ENCODE data around the gene BMP8B. TPM values are rescaled to one million over a fixed set of nuclear protein-coding genes. Genes with fewer than 3 reads are reported as not detected.
"Not testable (repeated sequence)": the region's sequence is repeated elsewhere in the genome, so short reads cannot be mapped to it uniquely, and the experiment has no call there.

Gene BMP8B
- total and polyA plus RNA-seq, 2 experiments from 2014 or later, result not detected

DNA sequence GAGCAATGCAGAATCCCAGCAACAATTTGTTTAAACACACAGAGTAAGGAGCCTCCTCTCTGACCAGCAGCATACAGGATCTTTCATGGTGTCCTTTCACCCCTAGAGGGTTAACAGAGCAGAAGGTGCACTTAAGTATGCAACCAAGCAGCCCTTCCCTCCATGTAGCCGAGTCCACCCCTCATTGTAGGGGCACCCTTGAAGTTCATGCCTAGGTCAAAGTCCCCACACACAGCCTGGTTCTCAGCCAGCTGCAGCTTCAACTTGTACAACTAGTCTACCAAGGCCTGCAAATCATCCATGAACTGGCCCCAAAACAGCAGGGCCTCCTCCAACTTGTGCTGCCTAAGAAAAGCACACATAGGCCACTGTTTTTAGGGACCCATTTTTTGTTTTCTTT, 7.0 kb upstream of the BMP8B start:
- Histone ChIP-seq H2AFZ (no peak overlapping the region), H3K9me3 (ENCODE audit: low read depth) (no peaks in the 10 kb centered on the region), H3K9ac (no peak overlapping the region), H3K4me1 (ENCODE audit: insufficient read depth) (peaks cover 6% of the 10 kb centered on the region), H3K27ac (no peak overlapping the region), H4K20me1 (ENCODE audit: insufficient read depth) (no peaks in the 10 kb centered on the region), H3K9me2 (ENCODE audit: insufficient read depth) (no peaks in the 10 kb centered on the region), H3F3A (ENCODE audit: insufficient read depth) (peaks cover 5% of the 10 kb centered on the region), H3K36me3 (ENCODE audit: low read depth) (no peaks in the 10 kb centered on the region), H3K4me3 (no peak overlapping the region), H3K4me2 (ENCODE audit: unreplicated experiment) (no peak overlapping the region), H3K27me3 (replicated peaks; ENCODE audit: insufficient read depth) (0 out of 2 replicates have a peak, but pooled peaks cover 11% of the 10 kb centered on the region), H3K79me2 (ENCODE audit: insufficient read depth) (no peaks in the 10 kb centered on the region)
- no peak for DNase-seq
- in situ Hi-C loops (cut with MboI), result no loop called here
- no peak for TF ChIP-seq EZH2 (IDR thresholded peaks at IDR 0.05; ENCODE audit: insufficient read depth, poor library complexity, severe bottlenecking)
- TF ChIP-seq EZH2phosphoT487 (IDR thresholded peaks at IDR 0.05; ENCODE audit: insufficient read depth, low read depth), result no peak
- 0 to 7% methylated on average over 1 of the region's 1 CpG for WGBS, 2 experiments (ENCODE audit: low coverage in 1 of 2, low lambda C conversion rate in 2 of 2, missing lambda C conversion rate in 2 of 2)

DNA sequence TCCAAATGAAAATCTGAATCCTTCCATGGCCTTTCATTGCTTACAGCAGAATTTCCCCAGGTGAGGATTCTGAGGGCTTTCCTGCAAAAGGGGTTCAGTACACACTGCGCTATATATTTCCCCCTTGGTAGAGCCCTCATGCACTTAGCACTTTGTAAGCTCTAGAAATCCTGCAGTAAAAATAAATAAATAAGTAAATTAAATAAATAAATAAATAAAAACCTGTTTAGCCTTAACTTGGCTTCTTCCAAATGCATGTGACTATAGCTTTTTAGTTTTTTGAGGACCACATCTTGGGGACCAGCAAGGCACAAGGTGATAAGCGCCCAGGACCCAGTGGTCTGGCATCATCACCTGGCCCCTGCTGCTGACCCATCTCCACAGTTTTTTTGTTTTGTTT, 3.2 kb upstream of the BMP8B start:
- no peaks in the 10 kb centered on the region for H3F3A ChIP-seq (ENCODE audit: insufficient read depth)
- no peak overlapping the region for H3K9ac ChIP-seq
- H3K9me3 ChIP-seq (ENCODE audit: low read depth), result no peaks in the 10 kb centered on the region
- 66 to 79% methylated on average over 2 of the region's 2 CpGs for WGBS, 2 experiments (ENCODE audit: low coverage in 1 of 2, low lambda C conversion rate in 2 of 2, missing lambda C conversion rate in 2 of 2)
- no peak for DNase-seq
- H3K27me3 ChIP-seq (replicated peaks; ENCODE audit: insufficient read depth), result peaks cover 34% of the 10 kb centered on the region
- no peak overlapping the region for H3K4me3 ChIP-seq
- H3K36me3 ChIP-seq (ENCODE audit: low read depth), result no peaks in the 10 kb centered on the region
- no peak overlapping the region for H2AFZ ChIP-seq
- in situ Hi-C loops (cut with MboI), result no loop called here
- no peaks in the 10 kb centered on the region for H3K9me2 ChIP-seq (ENCODE audit: insufficient read depth)
- H3K4me1 ChIP-seq (ENCODE audit: insufficient read depth), result no peaks in the 10 kb centered on the region
- H3K4me2 ChIP-seq (ENCODE audit: unreplicated experiment), result no peak overlapping the region
- no peak for TF ChIP-seq EZH2 (IDR thresholded peaks at IDR 0.05; ENCODE audit: insufficient read depth, poor library complexity, severe bottlenecking)
- no peak for TF ChIP-seq EZH2phosphoT487 (IDR thresholded peaks at IDR 0.05; ENCODE audit: insufficient read depth, low read depth)
- no peaks in the 10 kb centered on the region for H3K79me2 ChIP-seq (ENCODE audit: insufficient read depth)
- no peaks in the 10 kb centered on the region for H4K20me1 ChIP-seq (ENCODE audit: insufficient read depth)
- no peak overlapping the region for H3K27ac ChIP-seq

DNA sequence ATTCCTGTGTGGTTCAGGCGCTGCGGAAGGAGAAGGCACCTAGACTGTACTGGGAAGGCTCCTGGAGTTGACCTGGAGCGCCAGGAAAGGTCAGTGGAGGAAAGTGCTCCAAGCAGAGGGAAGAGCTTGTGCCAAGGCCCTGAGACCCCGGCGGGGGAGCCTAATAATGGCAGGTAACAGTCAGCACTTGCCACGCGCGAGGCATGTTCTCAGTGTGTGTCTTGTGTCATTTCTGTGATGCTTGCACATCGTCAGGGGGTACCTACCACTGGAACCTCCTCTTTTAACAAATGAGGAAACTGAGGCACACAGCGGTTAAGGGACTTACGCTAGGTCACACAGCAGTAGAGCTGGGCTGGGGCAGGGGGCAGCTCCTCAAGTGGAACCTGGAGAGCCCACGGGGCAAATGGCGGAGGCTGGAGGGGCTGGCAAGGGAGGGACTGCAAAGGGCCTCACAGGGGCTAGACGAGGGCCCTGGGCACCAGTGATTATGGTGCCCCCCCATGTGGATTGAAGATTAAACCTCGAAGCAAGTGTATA, 976 bp upstream of the BMP8B start:
- Histone ChIP-seq H3K9me2 (ENCODE audit: insufficient read depth) (no peaks in the 10 kb centered on the region), H4K20me1 (ENCODE audit: insufficient read depth) (no peaks in the 10 kb centered on the region), H3K4me1 (ENCODE audit: insufficient read depth) (no peaks in the 10 kb centered on the region), H3K36me3 (ENCODE audit: low read depth) (no peaks in the 10 kb centered on the region), H3K9ac (no peak overlapping the region), H3K27ac (no peak overlapping the region), H3F3A (ENCODE audit: insufficient read depth) (no peaks in the 10 kb centered on the region), H3K4me2 (ENCODE audit: unreplicated experiment) (no peak overlapping the region), H3K79me2 (ENCODE audit: insufficient read depth) (no peaks in the 10 kb centered on the region), H3K4me3 (no peak overlapping the region), H3K27me3 (replicated peaks; ENCODE audit: insufficient read depth) (peaks cover 34% of the 10 kb centered on the region), H3K9me3 (ENCODE audit: low read depth) (no peaks in the 10 kb centered on the region), H2AFZ (no peak overlapping the region)
- in situ Hi-C loops (cut with MboI), result no loop called here
- WGBS, 2 experiments (ENCODE audit: low coverage in 1 of 2, low lambda C conversion rate in 2 of 2, missing lambda C conversion rate in 2 of 2), result 31 to 36% methylated on average over 15 of the region's 15 CpGs
- TF ChIP-seq EZH2 (IDR thresholded peaks at IDR 0.05; ENCODE audit: insufficient read depth, poor library complexity, severe bottlenecking), result peak; percentile 27
- TF ChIP-seq EZH2phosphoT487 (IDR thresholded peaks at IDR 0.05; ENCODE audit: insufficient read depth, low read depth), result no peak
- DNase-seq, result no peak

DNA sequence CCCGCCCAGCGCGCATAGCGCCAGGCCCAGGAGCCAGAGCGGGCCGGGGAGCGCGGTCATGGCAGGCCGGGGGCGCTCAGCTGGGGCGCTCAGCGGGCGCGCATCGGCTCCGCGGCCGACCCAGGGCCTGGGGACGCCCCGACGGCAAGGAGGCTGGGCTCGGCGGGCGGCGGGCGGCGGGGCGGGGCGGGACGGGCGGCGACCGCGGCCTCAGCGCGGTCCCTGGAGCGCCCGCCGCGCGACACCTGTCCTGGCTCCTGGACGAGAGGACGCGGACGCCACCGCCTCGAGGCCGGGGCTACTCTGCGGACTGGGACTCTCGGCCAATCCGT, 273 bp downstream of the BMP8B start:
- no peak overlapping the region for H3K9ac ChIP-seq

DNA sequence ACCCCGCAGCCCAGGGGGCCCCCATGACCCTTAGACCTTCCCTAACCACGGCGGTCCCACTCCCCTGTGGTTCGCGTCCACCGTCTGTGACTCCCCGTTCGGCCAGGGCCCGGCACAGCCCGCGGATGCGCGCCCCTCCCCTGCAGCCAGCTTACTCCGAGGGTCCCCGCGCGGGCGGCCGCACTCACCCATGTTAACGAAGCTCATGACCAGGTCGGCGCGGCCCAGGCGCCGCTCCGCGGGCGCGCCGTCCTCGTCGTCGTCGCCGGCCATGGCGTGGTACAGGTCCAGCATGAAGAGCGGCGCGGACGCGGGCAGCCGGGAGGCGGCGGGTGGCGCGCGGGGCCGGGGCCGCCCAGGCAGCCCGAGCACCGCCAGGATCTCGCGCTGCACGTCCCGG, 701 bp downstream of the BMP8B start:
- H3K36me3 ChIP-seq (ENCODE audit: low read depth); H3K27ac ChIP-seq; H3K4me1 ChIP-seq (ENCODE audit: insufficient read depth); H3F3A ChIP-seq (ENCODE audit: insufficient read depth); DNase-seq; H3K4me2 ChIP-seq (ENCODE audit: unreplicated experiment); H3K9me2 ChIP-seq (ENCODE audit: insufficient read depth); H3K9me3 ChIP-seq (ENCODE audit: low read depth); in situ Hi-C loops (cut with MboI); H3K9ac ChIP-seq; H3K4me3 ChIP-seq; H3K79me2 ChIP-seq (ENCODE audit: insufficient read depth); H4K20me1 ChIP-seq (ENCODE audit: insufficient read depth); H2AFZ ChIP-seq: not testable (repeated sequence)
- 6 to 11% methylated on average over 26 to 27 of the region's 55 CpGs for WGBS, 2 experiments (ENCODE audit: low coverage in 1 of 2, low lambda C conversion rate in 2 of 2, missing lambda C conversion rate in 2 of 2)
- H3K27me3 ChIP-seq (replicated peaks; ENCODE audit: insufficient read depth), result peaks cover 36% of the 10 kb centered on the region

More for the DNA sequence above, 273 bp downstream of the BMP8B start:
- Histone ChIP-seq H3K9me3 (ENCODE audit: low read depth) (no peaks in the 10 kb centered on the region), H4K20me1 (ENCODE audit: insufficient read depth) (no peaks in the 10 kb centered on the region), H3K4me3 (0 out of 2 replicates have a peak overlapping the region, but pooled peaks have one; percentile 38), H3K4me2 (ENCODE audit: unreplicated experiment) (no peak overlapping the region), H2AFZ (0 out of 2 replicates have a peak overlapping the region, but pooled peaks have one; percentile 26), H3K27me3 (replicated peaks; ENCODE audit: insufficient read depth) (peaks cover 34% of the 10 kb centered on the region), H3K9me2 (ENCODE audit: insufficient read depth) (no peaks in the 10 kb centered on the region), H3K27ac (no peak overlapping the region), H3K36me3 (ENCODE audit: low read depth) (no peaks in the 10 kb centered on the region), H3K79me2 (ENCODE audit: insufficient read depth) (no peaks in the 10 kb centered on the region), H3K4me1 (ENCODE audit: insufficient read depth) (no peaks in the 10 kb centered on the region), H3F3A (ENCODE audit: insufficient read depth) (no peaks in the 10 kb centered on the region)
- 2 to 8% methylated on average over 5 to 29 of the region's 51 CpGs for WGBS, 2 experiments (ENCODE audit: low coverage in 1 of 2, low lambda C conversion rate in 2 of 2, missing lambda C conversion rate in 2 of 2)
- TF ChIP-seq EZH2phosphoT487 (IDR thresholded peaks at IDR 0.05; ENCODE audit: insufficient read depth, low read depth) (no peak), EZH2 (IDR thresholded peaks at IDR 0.05; ENCODE audit: insufficient read depth, poor library complexity, severe bottlenecking) (no peak)
- no peak for DNase-seq
- in situ Hi-C loops (cut with MboI), result no loop called here

Measured in GM23248 (cell line).